ENCODE data around the gene TREML2.

The TREML2 gene

DNA sequence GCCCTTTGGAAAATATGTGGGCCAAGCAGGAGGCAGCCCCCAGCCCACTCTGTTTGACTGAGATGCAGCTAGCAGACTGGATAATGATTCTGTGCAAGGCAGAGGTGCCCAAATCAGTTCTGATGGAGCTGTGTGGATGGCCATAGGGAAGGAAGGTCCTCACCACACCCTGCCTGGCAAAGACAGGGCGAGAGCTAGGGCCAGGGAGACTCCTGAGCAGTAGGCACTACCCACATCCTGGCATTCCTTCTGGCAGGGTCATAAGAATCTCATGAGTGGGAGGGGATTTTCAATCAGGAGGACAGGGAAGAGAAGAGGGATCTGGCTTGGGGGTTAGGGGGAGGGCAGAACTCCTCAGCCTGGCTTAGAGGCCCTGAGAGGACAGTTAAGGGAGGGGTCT, 19.4 kb downstream of the TREML2 start:
- ChIA-PET CTCF (interaction anchor here (0.6 to 3.4 kb wide), 17 partner anchors 8 to 1737 kb away, joined by 3 to 42 read pairs (median 5); partner anchors contain the start of genes NFYA and OARD1), POLR2A (no interaction called here)
- no peaks in the 10 kb centered on the region for H3K36me3 ChIP-seq (ENCODE audit: control insufficient read depth in 2 of 2, insufficient read depth in 1 of 2, low read length in 2 of 2)
- no peak overlapping the region for H3K27ac ChIP-seq (ENCODE audit: extremely low read depth, low read depth, low read length)
- no peaks in the 10 kb centered on the region for H3K9me3 ChIP-seq (ENCODE audit: control insufficient read depth, insufficient read depth, low read depth, low read length)
- H3K4me3 ChIP-seq (ENCODE audit: low read depth, low read length), result no peak overlapping the region
- TF ChIP-seq HOXA7 (CRISPR knock-in tag; IDR thresholded peaks at IDR 0.05; ENCODE audit: borderline replicate concordance) (0 out of 2 replicates have a peak, but pooled peaks have one; percentile 32), KLF9 (tag by site-specific recombination; IDR thresholded peaks at IDR 0.05; ENCODE audit: low read depth) (no peak), ZFHX2 (tag by site-specific recombination; conservative IDR thresholded peaks at IDR 0.05) (peak; percentile 24; the same call in 1 of the 2 replicates)
- TF ChIP-seq, protein P1, sequence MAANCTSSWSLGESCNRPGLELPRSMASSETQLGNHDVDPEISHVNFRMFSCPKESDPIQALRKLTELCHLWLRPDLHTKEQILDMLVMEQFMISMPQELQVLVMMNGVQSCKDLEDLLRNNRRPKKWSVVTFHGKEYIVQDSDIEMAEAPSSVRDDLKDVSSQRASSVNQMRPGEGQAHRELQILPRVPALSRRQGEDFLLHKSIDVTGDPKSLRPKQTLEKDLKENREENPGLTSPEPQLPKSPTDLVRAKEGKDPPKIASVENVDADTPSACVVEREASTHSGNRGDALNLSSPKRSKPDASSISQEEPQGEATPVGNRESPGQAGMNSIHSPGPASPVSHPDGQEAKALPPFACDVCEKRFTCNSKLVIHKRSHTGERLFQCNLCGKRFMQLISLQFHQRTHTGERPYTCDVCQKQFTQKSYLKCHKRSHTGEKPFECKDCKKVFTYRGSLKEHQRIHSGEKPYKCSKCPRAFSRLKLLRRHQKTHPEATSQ (tag by site-specific recombination; IDR thresholded peaks at IDR 0.05), result no peak
- H3K4me1 ChIP-seq (ENCODE audit: control insufficient read depth, insufficient read depth, low read length), result no peaks in the 10 kb centered on the region

DNA sequence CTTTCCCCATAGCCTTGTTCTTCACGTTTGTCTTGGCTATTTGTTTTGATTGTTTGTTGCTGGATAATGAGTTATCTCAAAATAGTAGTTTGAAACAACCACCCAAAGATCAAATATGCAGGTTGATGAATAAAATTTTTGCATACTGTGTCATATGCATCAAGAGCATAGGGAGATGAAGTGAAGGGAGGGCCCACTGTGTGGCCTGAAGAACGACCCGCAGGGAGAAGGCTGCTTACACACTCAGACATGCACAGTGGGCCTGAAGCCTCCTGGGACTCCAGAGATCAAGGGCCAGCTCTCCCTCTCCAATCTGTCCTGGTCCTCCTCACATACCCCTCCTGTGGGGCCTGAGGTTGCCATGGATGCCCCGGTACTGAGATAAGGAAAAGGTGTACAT, 21.8 kb downstream of the TREML2 start:
- CTCF ChIA-PET, result interaction anchor here (0.5 to 0.8 kb wide), 4 partner anchors 77 to 1052 kb away, joined by 3 to 6 read pairs (median 4); no protein-coding TSS in a partner anchor
- Histone ChIP-seq H3K27ac (ENCODE audit: extremely low read depth, low read depth, low read length) (no peak overlapping the region), H3K4me3 (ENCODE audit: low read depth, low read length) (no peak overlapping the region), H3K36me3 (ENCODE audit: control insufficient read depth in 2 of 2, insufficient read depth in 1 of 2, low read length in 2 of 2) (no peaks in the 10 kb centered on the region), H3K4me1 (ENCODE audit: control insufficient read depth, insufficient read depth, low read length) (no peaks in the 10 kb centered on the region), H3K9me3 (ENCODE audit: control insufficient read depth, insufficient read depth, low read depth, low read length) (no peaks in the 10 kb centered on the region)
- POLR2A ChIA-PET, result no interaction called here
- TF ChIP-seq ZNF670 (tag by site-specific recombination; IDR thresholded peaks at IDR 0.05; ENCODE audit: low read depth), result no peak
- TF ChIP-seq ZNF76 (tag by site-specific recombination; IDR thresholded peaks at IDR 0.05; ENCODE audit: borderline replicate concordance, low read depth), result no peak
- TF ChIP-seq, protein P2, sequence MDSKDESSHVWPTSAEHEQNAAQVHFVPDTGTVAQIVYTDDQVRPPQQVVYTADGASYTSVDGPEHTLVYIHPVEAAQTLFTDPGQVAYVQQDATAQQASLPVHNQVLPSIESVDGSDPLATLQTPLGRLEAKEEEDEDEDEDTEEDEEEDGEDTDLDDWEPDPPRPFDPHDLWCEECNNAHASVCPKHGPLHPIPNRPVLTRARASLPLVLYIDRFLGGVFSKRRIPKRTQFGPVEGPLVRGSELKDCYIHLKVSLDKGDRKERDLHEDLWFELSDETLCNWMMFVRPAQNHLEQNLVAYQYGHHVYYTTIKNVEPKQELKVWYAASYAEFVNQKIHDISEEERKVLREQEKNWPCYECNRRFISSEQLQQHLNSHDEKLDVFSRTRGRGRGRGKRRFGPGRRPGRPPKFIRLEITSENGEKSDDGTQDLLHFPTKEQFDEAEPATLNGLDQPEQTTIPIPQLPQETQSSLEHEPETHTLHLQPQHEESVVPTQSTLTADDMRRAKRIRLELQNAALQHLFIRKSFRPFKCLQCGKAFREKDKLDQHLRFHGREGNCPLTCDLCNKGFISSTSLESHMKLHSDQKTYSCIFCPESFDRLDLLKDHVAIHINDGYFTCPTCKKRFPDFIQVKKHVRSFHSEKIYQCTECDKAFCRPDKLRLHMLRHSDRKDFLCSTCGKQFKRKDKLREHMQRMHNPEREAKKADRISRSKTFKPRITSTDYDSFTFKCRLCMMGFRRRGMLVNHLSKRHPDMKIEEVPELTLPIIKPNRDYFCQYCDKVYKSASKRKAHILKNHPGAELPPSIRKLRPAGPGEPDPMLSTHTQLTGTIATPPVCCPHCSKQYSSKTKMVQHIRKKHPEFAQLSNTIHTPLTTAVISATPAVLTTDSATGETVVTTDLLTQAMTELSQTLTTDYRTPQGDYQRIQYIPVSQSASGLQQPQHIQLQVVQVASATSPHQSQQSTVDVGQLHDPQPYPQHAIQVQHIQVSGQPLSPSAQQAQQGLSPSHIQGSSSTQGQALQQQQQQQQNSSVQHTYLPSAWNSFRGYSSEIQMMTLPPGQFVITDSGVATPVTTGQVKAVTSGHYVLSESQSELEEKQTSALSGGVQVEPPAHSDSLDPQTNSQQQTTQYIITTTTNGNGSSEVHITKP (tag by site-specific recombination; IDR thresholded peaks at IDR 0.05), result no peak
- no peak for TF ChIP-seq YY1 (tag by site-specific recombination; IDR thresholded peaks at IDR 0.05)
- no peak for TF ChIP-seq ZNF747 (tag by site-specific recombination; IDR thresholded peaks at IDR 0.05)
- no peak for TF ChIP-seq FEZF1 (tag by site-specific recombination; IDR thresholded peaks at IDR 0.05)

DNA sequence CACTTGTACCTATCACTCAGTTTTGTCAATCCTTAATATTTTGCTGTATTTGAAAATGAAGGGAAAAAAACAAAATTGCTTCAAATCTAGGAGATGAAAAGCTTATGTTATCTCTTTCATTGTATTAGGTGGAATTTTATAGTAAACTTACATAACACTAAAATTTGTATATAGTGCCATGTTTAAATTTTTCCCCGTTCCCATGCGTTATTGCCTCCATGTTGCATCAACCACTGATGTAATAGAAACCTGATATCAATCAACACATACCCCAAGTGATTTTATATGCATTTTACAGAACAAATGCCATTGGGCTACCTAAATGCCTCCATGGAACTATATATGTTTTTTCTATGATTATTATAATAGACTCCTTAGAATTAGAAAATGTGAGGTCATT, 23.3 kb downstream of the TREML2 start:
- H3K4me1 ChIP-seq (ENCODE audit: control insufficient read depth, insufficient read depth, low read length), result no peaks in the 10 kb centered on the region
- no peaks in the 10 kb centered on the region for H3K9me3 ChIP-seq (ENCODE audit: control insufficient read depth, insufficient read depth, low read depth, low read length)
- CTCF ChIA-PET, result interaction anchor here (1.6 kb wide), 1 partner anchor 8 kb away, joined by 5 read pairs; no protein-coding TSS in a partner anchor
- POLR2A ChIA-PET, result no interaction called here
- H3K4me3 ChIP-seq (ENCODE audit: low read depth, low read length), result no peak overlapping the region
- H3K36me3 ChIP-seq (ENCODE audit: control insufficient read depth in 2 of 2, insufficient read depth in 1 of 2, low read length in 2 of 2), result no peaks in the 10 kb centered on the region
- no peak overlapping the region for H3K27ac ChIP-seq (ENCODE audit: extremely low read depth, low read depth, low read length)
- no peak for TF ChIP-seq ZNF843 (tag by site-specific recombination; IDR thresholded peaks at IDR 0.05)
- TF ChIP-seq ZNF23 (tag by site-specific recombination; IDR thresholded peaks at IDR 0.05; ENCODE audit: borderline replicate concordance), result no peak
- no peak for TF ChIP-seq ZNF155 (tag by site-specific recombination; IDR thresholded peaks at IDR 0.05)
- no peak for TF ChIP-seq ZNF350 (tag by site-specific recombination; IDR thresholded peaks at IDR 0.05)
- TF ChIP-seq, protein P3, sequence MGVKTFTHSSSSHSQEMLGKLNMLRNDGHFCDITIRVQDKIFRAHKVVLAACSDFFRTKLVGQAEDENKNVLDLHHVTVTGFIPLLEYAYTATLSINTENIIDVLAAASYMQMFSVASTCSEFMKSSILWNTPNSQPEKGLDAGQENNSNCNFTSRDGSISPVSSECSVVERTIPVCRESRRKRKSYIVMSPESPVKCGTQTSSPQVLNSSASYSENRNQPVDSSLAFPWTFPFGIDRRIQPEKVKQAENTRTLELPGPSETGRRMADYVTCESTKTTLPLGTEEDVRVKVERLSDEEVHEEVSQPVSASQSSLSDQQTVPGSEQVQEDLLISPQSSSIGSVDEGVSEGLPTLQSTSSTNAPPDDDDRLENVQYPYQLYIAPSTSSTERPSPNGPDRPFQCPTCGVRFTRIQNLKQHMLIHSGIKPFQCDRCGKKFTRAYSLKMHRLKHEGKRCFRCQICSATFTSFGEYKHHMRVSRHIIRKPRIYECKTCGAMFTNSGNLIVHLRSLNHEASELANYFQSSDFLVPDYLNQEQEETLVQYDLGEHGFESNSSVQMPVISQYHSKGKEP (tag by site-specific recombination; IDR thresholded peaks at IDR 0.05), result 0 out of 2 replicates have a peak, but pooled peaks have one; percentile 29
- peak; percentile 76 for TF ChIP-seq ZNF335 (tag by site-specific recombination; conservative IDR thresholded peaks at IDR 0.05)
- TF ChIP-seq ZEB2 (tag by site-specific recombination; IDR thresholded peaks at IDR 0.05), result 0 out of 2 replicates have a peak, but pooled peaks have one; percentile 20
- TF ChIP-seq, protein P4, sequence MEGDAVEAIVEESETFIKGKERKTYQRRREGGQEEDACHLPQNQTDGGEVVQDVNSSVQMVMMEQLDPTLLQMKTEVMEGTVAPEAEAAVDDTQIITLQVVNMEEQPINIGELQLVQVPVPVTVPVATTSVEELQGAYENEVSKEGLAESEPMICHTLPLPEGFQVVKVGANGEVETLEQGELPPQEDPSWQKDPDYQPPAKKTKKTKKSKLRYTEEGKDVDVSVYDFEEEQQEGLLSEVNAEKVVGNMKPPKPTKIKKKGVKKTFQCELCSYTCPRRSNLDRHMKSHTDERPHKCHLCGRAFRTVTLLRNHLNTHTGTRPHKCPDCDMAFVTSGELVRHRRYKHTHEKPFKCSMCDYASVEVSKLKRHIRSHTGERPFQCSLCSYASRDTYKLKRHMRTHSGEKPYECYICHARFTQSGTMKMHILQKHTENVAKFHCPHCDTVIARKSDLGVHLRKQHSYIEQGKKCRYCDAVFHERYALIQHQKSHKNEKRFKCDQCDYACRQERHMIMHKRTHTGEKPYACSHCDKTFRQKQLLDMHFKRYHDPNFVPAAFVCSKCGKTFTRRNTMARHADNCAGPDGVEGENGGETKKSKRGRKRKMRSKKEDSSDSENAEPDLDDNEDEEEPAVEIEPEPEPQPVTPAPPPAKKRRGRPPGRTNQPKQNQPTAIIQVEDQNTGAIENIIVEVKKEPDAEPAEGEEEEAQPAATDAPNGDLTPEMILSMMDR (tag by site-specific recombination; IDR thresholded peaks at IDR 0.05), result no peak
- TF ChIP-seq ZNF558 (tag by site-specific recombination; IDR thresholded peaks at IDR 0.05), result 0 out of 2 replicates have a peak, but pooled peaks have one; percentile 42
- TF ChIP-seq, protein P1 (tag by site-specific recombination; IDR thresholded peaks at IDR 0.05), result no peak
